ENCODE results near the gene MICAL2.

Gene MICAL2

GRCh38 chr11:12160680-12161079 lies 50.3 kb downstream of the MICAL2 start:
- Histone ChIP-seq H3K9me3 (no peaks in the 10 kb centered on the region), H3K36me3 (no peaks in the 10 kb centered on the region), H3K4me1 (no peaks in the 10 kb centered on the region), H3K4me3 (ENCODE audit: low read depth, low read length) (no peak overlapping the region), H3K27me3 (no peaks in the 10 kb centered on the region)
- TF ChIP-seq, protein P1, sequence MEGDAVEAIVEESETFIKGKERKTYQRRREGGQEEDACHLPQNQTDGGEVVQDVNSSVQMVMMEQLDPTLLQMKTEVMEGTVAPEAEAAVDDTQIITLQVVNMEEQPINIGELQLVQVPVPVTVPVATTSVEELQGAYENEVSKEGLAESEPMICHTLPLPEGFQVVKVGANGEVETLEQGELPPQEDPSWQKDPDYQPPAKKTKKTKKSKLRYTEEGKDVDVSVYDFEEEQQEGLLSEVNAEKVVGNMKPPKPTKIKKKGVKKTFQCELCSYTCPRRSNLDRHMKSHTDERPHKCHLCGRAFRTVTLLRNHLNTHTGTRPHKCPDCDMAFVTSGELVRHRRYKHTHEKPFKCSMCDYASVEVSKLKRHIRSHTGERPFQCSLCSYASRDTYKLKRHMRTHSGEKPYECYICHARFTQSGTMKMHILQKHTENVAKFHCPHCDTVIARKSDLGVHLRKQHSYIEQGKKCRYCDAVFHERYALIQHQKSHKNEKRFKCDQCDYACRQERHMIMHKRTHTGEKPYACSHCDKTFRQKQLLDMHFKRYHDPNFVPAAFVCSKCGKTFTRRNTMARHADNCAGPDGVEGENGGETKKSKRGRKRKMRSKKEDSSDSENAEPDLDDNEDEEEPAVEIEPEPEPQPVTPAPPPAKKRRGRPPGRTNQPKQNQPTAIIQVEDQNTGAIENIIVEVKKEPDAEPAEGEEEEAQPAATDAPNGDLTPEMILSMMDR (IDR thresholded peaks at IDR 0.05; ENCODE audit: low read depth, low read length) = no peak
- DNase-seq = peak; percentile 50

GRCh38 chr11:12161137-12161536 lies 50.7 kb downstream of the MICAL2 start:
- no peak overlapping the region for H3K4me3 ChIP-seq (ENCODE audit: low read depth, low read length)
- no peaks in the 10 kb centered on the region for H3K36me3 ChIP-seq
- no peaks in the 10 kb centered on the region for H3K9me3 ChIP-seq
- no peak for DNase-seq
- TF ChIP-seq, protein P1 (IDR thresholded peaks at IDR 0.05; ENCODE audit: low read depth, low read length) = no peak
- H3K27me3 ChIP-seq = no peaks in the 10 kb centered on the region
- no peaks in the 10 kb centered on the region for H3K4me1 ChIP-seq

DNA sequence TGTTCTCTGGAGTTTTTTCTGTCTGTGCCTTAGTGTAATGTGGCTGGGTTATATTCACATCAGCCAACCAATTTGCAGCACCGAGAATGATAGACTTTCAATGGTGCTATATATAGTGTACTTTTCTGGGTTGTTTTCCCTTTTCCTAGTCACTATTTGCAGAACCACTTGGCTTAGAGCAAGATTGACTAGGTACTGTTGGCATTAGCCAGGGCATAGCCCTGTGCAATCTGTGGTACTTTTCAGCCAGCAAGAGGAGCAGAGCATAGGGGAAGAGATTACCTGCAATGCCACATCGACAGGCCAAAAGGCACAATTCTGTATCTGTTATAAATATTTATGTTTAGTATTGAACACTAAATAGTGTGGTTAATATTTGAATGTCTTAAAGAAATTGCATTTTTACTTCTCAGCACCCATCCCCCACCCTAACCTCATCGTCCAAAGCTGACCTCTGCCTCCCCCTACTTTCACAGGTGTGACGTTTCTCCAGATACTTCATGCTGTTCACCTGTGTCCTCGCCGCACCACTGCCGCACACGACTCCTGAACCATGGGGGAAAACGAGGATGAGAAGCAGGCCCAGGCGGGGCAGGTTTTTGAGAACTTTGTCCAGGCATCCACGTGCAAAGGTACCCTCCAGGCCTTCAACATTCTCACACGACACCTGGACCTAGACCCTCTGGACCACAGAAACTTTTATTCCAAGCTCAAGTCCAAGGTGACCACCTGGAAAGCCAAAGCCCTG lies 51.4 kb downstream of the MICAL2 start:
- TF ChIP-seq, protein P1 (IDR thresholded peaks at IDR 0.05; ENCODE audit: low read depth, low read length) = no peak
- H3K27me3 ChIP-seq = no peaks in the 10 kb centered on the region
- H3K4me3 ChIP-seq (ENCODE audit: low read depth, low read length) = no peak overlapping the region
- DNase-seq = no peak
- no peaks in the 10 kb centered on the region for H3K9me3 ChIP-seq
- H3K4me1 ChIP-seq = no peaks in the 10 kb centered on the region
- H3K36me3 ChIP-seq = no peaks in the 10 kb centered on the region

DNA sequence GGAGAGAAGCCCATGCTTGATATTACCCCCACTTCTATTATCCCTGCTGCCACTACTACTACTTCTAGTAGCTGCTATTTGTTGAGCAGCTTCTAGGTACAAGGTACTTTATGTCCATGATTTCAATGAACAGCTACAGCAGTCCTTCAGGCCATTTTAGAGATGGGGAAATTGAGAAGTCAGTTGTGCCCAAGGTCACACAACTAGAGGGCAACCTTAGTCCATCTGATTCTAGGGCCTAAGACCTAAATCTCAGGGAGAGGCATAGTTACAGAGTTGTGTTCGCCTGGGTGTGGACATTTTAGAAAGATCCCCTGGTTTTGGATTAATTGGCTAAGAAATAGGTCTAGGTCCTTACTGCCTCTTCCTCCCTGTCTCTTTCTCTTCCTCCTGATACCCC lies 52.3 kb downstream of the MICAL2 start:
- H3K27me3 ChIP-seq = no peaks in the 10 kb centered on the region
- H3K9me3 ChIP-seq = no peaks in the 10 kb centered on the region
- no peaks in the 10 kb centered on the region for H3K36me3 ChIP-seq
- TF ChIP-seq, protein P1 (IDR thresholded peaks at IDR 0.05; ENCODE audit: low read depth, low read length) = no peak
- no peaks in the 10 kb centered on the region for H3K4me1 ChIP-seq
- DNase-seq = no peak
- no peak overlapping the region for H3K4me3 ChIP-seq (ENCODE audit: low read depth, low read length)

- Histone ChIP-seq H3K27me3 (no peaks in the 10 kb centered on the region), H3K36me3 (no peaks in the 10 kb centered on the region), H3K9me3 (no peaks in the 10 kb centered on the region), H3K4me3 (ENCODE audit: low read depth, low read length) (no peak overlapping the region), H3K4me1 (no peaks in the 10 kb centered on the region)
- DNase-seq = no peak
- TF ChIP-seq, protein P1 (IDR thresholded peaks at IDR 0.05; ENCODE audit: low read depth, low read length) = no peak
Measured at GRCh38 chr11:12163181-12163941, 53.0 kb downstream of the MICAL2 start.
